ENCODE data around the gene COX14.
"Not testable (repeated sequence)": the region's sequence is repeated elsewhere in the genome, so short reads cannot be mapped to it uniquely, and the experiment has no call there.

COX14 gene

DNA sequence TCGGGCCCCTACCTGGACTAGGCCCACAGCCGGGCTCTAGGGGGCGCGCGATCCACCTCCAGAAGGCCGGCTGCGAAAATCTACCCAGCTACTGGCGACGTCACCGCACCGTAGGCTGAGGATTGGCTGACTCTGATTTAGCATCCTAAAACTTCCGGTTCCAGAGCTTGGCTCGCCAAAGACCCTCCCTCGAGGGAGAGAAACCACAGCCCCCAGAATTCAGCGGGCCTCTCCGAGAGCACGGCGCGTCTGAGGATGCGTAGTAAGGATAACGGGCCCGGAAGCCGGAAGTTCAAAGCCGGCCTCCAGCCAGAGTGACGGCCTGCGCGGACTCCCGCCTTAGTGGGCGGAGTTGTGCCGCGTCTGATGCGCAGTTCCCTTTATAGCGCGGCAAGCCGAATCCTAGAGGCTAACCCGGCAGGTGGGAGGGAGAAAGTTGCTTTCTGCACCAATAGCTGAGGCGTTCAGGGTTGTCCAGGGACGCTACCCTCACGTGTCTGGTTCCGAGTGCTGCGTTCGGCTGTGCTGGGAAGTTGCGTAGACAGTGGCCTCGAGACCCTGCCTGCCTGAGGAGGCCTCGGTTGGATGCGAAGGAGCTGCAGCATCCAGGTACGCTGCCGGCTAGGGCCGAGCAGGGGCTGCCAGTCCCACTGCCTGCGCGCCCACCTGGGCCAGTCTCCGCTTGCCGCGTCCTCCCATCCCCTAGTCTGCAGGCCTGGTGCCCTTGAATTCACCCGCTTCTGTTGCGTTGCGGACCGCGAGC lies at the start of gene COX14:
Gene COX14, plus strand, starts transcription at position 544 of the 763 bp plus-strand sequence. CDS start 7,808 bp downstream, outside the sequence.
- peak; percentile 98 to 99 for DNase-seq

DNA sequence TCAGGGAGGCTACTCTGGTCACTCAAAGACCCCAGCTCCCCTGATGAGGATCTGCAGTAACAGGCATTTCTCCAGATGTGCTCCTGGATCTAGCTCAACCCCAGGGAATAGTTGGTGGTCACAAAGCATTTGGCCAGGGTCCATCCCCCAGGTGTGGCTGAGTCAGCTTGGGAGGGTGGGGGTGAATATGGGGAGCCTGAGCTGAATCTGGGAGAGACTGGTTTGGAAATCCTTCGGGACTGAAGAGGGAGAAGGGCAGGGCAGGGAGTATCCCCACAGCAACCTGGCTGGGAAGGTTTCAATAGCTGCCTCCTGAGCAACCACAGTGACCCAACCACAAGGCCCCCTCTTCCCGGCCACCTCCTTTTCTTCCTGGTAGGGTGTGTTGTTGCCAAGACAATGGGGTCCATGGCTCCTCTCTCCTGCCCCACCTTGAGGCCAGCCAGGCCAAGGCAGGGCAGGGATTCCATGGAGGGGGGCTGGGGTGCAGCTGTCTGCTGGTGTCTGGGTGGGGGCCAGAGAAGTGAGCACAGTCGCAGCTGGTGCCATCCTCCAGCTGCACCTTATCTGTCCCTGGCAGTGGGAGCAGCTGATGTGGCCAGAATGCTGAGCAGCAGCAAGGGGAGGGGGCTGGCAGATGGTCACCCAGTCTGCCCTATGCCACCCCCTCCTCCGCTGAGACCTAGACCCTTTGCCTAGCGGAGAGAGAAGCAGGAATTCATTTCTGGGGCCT lies 49.1 kb upstream of the COX14 start:
- no peak for DNase-seq

DNA sequence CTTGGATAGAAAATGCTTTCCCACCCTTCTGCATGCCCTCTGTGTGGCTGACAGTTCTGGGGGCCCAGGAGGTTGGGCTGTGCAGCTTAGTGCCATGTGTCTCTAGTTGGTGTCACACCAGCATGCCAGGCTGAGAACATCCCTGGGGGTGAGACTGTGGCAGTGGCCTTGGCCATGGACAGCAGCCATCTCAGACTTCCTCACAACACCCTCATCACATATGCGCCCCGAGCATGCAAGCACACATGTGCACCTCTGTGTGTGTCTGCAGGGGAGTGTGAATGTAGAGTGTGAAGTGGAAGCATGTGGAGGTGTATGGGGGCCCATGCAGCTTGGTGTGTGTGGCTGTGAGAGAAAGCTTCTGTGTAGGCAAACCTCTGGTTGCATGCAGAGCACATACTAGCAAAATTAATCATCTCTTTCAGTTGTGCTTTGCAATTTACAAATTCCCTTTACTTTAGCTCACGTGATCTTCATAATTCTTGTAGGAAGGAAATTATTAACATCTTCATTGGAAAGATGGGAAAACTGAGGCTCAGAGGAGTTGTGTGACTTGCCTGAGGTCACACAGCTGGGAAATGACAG lies 46.2 kb upstream of the COX14 start:
- no peak for DNase-seq

DNA sequence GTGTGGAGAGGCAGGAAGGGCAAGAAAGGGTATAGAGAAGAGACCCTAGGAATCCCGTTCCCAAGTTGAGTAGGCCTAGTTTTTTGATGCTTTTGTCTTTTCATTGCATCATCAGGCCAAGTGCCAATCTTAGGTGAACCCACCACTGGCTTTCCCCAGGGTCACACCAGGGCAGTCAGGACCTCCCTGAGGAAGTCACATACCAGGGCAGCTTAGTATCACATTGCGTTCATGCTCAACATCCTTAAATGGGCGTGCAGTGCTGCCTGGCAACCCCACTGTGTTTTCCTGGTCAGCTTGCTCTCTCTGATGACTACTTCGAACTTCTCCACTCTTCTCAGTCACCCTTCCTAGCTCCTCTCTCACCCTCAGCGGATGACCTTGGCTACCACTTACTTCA lies 45.6 kb upstream of the COX14 start:
- no peak for DNase-seq

DNA sequence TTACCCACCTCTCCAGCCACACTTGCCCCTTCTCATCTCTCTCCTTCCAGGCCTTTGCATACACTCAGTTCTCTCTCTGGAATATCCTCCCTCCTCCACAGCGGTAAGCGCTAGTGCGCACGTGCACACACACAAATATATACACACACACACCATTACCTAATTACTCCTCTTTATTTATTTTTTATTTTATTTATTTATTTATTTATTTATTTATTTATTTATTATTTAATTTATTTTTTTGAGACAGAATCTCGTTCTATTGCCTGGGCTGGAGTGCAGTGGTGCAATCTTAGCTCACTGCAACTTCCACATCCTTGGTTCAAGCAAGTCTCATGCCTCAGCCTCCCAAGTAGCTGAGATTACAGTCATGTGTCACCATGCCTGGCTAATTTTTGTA lies 43.0 kb upstream of the COX14 start:
- DNase-seq: no peak

DNA sequence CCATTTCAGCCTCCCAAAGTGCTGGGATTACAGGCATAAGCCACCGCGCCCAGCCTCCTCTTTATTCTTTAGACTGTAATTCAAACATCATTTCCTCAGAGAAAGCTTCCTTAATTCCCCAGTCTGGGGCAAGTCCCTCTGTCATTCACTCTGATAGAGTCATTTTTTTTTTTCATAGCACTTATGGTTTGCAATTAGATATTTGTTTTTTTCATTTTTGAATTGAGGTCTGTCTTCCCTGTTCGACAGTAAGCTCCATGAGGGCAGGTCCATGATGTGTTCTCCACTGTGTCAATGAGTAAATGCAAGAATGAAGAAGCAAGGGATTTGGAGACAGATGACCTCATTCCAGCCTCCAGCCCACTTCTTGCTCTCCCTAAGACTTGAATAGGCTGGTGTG lies 42.5 kb upstream of the COX14 start:
- DNase-seq: no peak

DNA sequence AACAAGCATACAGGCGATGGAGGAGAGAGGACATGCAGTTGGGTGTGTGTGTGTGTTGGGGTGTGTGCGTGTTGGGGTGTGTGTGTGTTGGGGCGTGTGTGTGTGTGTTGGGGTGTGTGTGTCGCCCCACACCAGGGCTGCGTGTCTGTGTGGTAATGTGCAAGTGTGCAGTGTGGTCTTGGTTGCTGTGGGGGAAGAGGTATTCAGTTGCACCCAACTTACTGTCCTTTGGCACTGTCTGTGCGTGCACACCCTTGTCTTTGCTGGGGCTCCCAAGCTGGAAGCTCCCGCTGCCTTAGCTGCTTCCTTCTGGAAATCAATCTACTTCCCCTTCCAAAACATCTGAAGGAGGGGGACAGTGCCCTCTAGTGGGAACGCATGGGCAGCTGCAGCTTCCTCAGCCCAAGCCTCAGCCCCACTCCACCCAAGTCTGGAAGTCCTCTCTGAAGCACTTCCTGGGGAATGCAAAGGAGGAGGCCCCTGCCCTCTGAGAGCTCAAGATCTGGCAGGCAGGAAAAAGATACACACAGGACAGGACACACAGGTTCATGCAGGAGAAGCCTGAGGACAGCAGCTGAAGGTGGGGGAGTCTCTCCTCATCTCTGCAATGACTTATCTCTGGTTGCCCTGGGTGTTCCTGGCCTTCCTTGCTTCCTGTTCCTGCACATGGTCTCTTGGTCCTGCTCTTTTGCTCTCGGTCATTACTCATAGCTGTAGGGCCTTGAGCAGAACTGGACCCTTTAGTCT lies 41.5 kb upstream of the COX14 start:
- DNase-seq: peak; percentile 56 to 61

DNA sequence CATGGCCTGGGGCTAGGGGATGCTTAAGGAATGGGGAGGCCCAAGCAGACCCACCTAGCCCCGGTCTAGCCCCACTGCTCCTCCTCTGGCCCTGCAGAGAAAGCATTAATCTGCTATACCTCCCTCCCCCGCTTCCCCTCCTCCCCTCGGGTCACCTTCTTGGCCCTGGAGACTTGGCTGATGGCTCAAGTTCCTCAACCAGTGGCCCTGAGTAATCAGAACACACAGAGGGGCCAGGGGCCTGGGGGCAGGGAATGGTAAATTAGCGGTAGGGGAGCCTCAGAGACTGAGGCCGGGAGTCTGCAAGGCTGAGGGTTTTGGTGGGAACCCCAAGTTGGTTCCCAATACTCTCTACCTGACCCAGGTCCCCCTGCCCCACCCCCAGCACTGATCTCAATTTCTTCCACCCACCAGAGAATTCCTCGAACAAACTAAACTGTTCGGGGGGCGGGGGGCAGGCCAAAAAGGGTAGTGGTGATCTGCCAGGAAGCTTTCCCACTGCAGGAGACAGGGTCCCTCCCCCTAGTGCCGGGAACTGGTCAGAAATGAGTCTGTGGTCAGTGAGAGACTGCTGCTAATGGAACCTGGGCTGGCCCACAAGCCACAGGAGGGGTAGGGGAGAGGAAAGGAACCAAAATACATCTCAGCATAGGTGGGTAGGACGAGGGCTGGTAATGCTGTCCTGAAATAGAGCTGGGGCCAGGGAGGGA lies 39.7 kb upstream of the COX14 start:
- no peak for DNase-seq

DNA sequence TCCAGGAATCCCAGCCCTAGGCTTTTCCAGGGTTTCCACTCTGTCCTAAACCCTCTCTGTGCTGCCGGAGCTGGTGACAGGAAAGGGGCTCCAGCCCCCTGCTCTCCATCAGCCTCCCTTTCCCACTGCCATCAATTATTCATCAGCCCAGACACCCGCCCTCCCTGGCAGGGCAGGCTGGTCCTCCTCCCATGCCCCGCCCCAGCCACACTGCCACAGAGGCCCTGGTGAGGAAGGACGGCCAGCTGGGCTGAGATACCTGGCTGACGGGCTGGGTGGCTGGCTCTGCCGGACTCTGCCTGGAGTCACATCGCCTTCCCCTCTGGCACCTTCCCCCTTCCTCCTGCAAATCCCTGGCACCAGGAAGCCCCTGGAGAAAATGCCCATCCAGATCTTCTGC lies 38.8 kb upstream of the COX14 start:
- no peak for DNase-seq

DNA sequence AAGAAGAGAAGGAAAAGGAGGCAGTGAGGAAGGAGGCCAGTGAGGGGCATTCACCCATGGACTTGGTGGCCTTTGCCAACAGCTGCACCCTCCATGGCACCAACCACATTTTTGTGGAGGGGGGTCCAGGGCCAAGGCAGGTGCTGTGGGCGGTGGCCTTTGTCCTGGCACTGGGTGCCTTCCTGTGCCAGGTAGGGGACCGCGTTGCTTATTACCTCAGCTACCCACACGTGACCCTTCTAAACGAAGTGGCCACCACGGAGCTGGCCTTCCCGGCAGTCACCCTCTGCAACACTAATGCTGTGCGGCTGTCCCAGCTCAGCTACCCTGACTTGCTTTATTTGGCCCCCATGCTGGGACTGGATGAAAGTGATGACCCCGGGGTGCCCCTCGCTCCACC lies 38.3 kb upstream of the COX14 start:
- DNase-seq: no peak

DNA sequence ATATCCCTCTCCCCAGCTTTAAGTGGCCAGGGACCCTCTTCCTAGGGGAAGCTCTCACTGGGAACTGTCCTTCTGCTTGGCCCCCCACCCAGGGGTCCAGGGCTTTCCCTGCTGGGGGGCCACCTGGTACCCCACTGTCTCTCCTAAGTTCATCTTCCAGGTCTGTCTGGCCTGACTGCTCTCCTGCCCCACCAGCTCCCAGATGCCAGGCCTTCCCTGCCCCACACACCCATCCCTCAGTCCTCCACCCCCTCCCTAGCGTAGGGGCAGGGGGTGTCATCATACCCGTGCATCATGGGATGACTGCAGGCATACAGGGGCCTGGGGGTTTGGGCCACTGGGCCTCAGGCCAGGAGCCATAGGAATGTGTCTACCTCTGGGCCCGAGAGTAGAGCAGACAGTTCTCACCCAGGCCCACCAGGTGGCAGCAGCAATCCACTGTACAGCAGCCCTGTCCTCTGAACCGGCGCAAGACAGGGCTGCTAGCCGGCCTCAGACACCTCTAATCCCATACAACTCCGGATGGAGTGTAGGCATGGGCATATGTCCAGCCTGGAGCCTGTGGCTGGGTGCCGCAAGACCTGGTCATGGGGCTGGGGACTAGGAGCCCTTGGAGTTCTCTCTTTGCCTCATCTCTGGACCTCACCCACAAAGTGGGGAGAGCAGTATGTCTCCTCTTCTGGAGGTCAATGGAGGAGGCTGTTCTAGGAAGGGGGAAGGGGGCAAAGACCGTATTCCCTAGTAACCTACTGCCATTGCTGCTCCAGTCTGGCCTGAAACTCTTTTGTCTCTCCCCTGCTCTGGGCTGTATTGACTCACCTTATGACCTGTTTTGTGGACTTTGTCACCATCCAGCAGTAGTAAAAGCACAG lies 36.9 kb upstream of the COX14 start:
- peak; percentile 68 to 81 for DNase-seq

DNA sequence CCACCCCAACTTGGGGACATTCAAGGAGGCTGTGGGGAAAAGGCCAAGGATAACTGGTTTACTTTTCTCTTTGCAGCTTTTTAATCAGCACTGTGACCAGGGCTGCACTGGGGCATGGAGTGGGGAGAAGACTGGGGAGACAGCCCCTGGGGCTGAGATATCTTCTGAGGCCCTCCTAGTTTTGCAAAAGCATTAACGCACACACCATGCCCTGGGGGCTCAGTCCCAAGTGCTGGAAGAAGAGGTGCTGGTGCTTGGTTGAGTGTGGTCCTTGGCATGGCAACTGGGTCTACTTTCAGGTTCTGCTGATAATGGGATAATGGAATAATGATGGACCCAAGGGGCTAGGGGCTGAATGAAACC lies 36.2 kb upstream of the COX14 start:
- no peak for DNase-seq

DNA sequence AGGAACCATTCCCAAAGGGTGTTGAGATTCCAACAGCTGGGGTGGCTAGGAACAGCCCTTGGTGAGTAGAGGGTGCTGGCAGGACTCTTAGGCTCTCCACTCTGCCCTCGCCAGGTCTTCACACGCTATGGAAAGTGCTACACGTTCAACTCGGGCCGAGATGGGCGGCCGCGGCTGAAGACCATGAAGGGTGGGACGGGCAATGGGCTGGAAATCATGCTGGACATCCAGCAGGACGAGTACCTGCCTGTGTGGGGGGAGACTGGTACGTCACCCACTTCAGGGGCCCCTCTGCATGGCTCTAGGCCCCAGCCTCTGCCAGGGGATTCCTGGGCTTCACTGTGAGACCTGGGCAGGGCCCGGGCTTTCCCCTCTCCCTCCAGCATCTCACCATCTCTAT lies 34.9 kb upstream of the COX14 start:
- no peak for DNase-seq

DNA sequence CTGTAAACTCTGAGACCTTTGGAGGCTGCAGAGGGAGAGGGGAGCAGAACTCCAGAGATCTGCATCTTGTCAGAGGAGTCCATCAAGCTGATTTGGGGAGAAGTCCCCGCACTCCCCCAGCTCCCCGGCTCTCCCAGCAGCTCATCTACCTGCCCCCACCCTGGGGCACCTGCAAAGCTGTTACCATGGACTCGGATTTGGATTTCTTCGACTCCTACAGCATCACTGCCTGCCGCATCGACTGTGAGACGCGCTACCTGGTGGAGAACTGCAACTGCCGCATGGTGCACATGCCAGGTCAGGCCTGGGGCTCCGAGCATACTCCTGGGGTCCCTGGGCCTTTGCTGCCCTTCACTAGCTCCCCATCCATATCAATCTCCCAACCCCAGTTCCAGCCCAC lies 33.8 kb upstream of the COX14 start:
- no peak for DNase-seq

DNA sequence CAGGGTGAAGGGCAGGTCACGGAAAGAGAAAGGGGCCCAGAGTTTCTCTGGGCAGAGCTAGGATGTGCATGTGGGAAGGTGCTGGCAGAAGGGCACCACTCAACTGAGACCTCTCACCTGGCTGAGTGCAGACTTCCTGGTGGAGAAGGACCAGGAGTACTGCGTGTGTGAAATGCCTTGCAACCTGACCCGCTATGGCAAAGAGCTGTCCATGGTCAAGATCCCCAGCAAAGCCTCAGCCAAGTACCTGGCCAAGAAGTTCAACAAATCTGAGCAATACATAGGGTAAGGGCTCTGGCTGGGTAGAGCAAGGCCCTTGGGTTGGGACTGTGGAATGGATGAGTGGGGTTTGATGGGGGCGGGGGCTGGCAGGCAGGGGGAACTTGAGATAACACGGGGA lies 32.3 kb upstream of the COX14 start:
- DNase-seq: no peak

DNA sequence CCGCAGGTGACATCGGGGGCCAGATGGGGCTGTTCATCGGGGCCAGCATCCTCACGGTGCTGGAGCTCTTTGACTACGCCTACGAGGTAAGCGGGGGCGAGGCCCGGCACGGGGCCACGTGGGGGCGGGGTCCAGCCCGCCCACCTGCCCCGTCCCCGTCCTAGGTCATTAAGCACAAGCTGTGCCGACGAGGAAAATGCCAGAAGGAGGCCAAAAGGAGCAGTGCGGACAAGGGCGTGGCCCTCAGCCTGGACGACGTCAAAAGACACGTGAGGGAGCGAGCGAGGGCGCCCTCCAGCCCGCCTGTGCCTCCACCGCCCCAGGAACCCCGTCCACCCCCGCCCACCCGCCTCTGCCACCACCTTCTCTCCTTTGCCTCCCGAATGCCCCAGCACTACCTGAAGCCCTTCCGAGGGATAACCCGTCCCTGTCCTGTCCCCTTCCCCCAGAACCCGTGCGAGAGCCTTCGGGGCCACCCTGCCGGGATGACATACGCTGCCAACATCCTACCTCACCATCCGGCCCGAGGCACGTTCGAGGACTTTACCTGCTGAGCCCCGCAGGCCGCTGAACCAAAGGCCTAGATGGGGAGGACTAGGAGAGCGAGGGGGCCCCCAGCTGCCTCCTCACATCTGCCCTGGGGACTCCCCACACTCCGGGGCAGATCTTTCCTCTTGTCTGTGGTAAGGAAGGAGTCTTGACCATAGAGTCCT lies 30.8 kb upstream of the COX14 start:
- no peak for DNase-seq

DNA sequence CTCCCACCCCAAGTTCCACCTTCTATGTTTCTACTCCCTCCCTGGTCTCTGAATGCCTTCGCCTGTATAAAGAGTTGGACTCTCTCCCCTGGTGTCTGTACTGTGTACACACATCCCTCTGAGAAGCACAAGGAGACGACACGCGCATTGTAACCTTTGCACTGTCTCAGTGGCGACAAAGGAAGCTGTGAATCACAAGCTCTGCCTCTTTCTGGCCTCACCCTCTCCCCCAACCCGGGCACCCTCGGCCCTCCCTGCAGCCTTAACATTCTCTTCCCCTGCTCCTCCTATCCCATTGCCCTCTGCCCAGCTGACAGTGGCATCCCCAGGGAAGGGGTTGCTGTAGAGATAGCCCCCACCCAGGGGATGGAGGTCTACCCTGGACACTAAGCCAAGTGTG lies 29.4 kb upstream of the COX14 start:
- DNase-seq: no peak

DNA sequence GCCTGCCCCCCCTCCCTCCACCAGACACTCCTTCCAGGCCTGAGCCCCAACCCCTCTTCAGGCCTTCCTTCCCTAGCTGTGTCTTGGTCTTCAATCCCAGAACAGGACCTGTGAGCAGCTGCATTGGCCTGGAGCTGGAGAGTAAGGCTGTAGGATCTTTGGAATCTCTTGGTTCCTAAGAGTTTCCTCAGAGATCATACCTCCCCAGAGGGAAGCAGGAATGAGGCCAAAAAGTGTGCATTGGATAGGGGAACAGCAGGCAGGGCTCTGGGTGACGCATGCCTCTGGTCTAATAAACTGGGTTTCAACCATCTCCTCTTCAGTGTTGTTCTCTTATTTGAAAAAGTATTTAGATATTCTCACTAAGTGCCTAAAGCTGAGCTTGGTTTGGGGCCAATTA lies 28.7 kb upstream of the COX14 start:
- DNase-seq: no peak

DNA sequence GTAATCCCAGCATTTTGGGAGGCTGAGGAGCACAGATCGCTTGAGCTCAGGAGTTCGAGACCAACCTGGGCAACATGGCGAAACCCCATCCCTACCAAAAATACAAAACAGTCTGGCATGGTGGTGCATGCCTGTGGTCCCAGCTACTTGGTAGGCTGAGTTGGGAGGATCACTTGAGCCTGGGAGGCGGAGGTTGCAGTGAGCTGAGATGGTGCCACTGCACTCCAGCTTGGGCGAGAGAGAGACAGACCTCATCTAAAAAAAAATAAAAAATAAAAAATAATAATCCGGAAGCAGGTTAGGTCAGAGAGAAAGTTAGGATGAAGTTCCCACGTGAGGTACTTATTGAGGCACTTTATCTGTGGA lies 27.6 kb upstream of the COX14 start:
- not testable (repeated sequence) for DNase-seq

DNA sequence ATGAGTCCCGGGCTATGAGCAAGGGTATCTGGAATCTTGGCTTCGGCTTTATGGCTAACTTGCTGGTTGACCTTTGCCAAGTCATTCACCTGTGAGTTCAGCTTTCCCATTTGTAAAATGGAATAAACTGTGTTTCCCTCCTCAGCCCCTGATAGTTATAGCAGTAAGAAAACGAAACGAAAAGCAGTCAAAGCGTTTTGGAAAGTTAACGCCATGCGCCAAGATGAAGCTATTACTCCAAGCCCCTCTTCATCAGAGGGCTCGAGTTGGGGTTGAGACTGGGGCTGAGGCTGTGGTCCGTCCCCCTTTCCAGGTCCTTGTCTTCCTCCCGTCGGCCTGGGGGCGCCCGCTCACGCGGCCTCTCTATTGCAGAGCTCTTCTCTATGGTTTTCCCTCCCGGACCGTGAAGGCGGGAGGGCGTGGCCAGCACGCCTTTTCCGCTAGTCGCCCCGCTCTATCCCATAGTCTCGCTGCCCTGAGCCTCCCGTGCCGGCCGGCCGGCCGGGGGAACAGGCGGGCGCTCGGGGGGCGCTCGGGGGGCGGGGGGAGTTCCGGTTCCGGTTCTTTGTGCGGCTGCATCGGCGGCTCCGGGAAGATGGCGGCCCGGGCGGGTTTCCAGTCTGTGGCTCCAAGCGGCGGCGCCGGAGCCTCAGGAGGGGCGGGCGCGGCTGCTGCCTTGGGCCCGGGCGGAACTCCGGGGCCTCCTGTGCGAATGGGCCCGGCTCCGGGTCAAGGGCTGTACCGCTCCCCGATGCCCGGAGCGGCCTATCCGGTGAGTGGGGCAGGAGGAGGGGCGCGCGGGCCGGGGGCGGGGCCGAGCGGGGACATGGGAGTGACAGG lies 27.0 kb upstream of the COX14 start, which contains the start of gene SMARCD1:
Gene SMARCD1, plus strand, starts transcription at position 568 of the 840 bp plus-strand sequence. Its CDS starts 28 bp downstream, at position 596.
- DNase-seq: peak; percentile 83 to 87

All from stimulated activated CD4-positive, alpha-beta T cell treated with anti-CD3 and anti-CD28 coated beads, Interleukin-4, amount 100 ng/mL, for 4 hours (primary cell).